GM18873 (cell line): ENCODE data around the gene MLPH.

Source experiments
- ATAC-seq: cut with Tn5 transposase; IDR thresholded peaks from one replicate; pipeline ENCODE4 v1.9.1; 2021; ENCODE audit warnings: mild to moderate bottlenecking, moderate library complexity, moderate number of reproducible peaks; ENCODE audit not compliant: unreplicated experiment, low FRiP score

The MLPH gene

GRCh38 chr2:237538001-237538720 lies 51.1 kb downstream of the MLPH start:
- ATAC-seq: no peak

- no peak for ATAC-seq
Observed at GRCh38 chr2:237538901-237539300, 51.9 kb downstream of the MLPH start.

- no peak for ATAC-seq
Observed at GRCh38 chr2:237539681-237540080, 52.6 kb downstream of the MLPH start.

- ATAC-seq: no peak
Observed at GRCh38 chr2:237540223-237540775, 53.2 kb downstream of the MLPH start.

- ATAC-seq: no peak
Observed at GRCh38 chr2:237540823-237541222, 53.8 kb downstream of the MLPH start.

- no peak for ATAC-seq
Observed at GRCh38 chr2:237541243-237541642, 54.2 kb downstream of the MLPH start.

GRCh38 chr2:237542001-237542704 lies 55.1 kb downstream of the MLPH start:
- ATAC-seq: no peak

- ATAC-seq: no peak
Observed at GRCh38 chr2:237546040-237546875, 59.2 kb downstream of the MLPH start.

- no peak for ATAC-seq
Observed at GRCh38 chr2:237546876-237547395, 59.9 kb downstream of the MLPH start.

GRCh38 chr2:237547841-237548416 lies 60.9 kb downstream of the MLPH start:
- no peak for ATAC-seq

GRCh38 chr2:237549216-237549615 lies 62.2 kb downstream of the MLPH start:
- no peak for ATAC-seq

- ATAC-seq: no peak
Observed at GRCh38 chr2:237549643-237550415, 62.8 kb downstream of the MLPH start.

- ATAC-seq: no peak
Observed at GRCh38 chr2:237551071-237551574, 64.1 kb downstream of the MLPH start.

- no peak for ATAC-seq
Observed at GRCh38 chr2:237552908-237553307, 65.9 kb downstream of the MLPH start.

GRCh38 chr2:237553948-237554347 lies 66.9 kb downstream of the MLPH start:
- ATAC-seq: no peak

GRCh38 chr2:237555560-237555959 lies 68.5 kb downstream of the MLPH start:
- ATAC-seq: no peak

- peak; percentile 85 for ATAC-seq
Observed at GRCh38 chr2:237556773-237557632, 70.0 kb downstream of the MLPH start.

GRCh38 chr2:237557633-237558015 lies 70.6 kb downstream of the MLPH start:
- ATAC-seq: peak; percentile 19
